C4-2B (cell line): Measurements from ENCODE around the gene SNX8.

Source experiments
- ZFX ChIP-seq: fragments of 450-650 bp; IDR thresholded peaks from 2 replicates; pipeline ENCODE4 v1.6.1; 2017
- TF ChIP-seq, protein P1 (sequence below): fragments of 450-650 bp; conservative IDR thresholded peaks from 2 replicates; pipeline ENCODE4 v1.5.1; 2017; ENCODE audit warnings: mild to moderate bottlenecking

DNA sequence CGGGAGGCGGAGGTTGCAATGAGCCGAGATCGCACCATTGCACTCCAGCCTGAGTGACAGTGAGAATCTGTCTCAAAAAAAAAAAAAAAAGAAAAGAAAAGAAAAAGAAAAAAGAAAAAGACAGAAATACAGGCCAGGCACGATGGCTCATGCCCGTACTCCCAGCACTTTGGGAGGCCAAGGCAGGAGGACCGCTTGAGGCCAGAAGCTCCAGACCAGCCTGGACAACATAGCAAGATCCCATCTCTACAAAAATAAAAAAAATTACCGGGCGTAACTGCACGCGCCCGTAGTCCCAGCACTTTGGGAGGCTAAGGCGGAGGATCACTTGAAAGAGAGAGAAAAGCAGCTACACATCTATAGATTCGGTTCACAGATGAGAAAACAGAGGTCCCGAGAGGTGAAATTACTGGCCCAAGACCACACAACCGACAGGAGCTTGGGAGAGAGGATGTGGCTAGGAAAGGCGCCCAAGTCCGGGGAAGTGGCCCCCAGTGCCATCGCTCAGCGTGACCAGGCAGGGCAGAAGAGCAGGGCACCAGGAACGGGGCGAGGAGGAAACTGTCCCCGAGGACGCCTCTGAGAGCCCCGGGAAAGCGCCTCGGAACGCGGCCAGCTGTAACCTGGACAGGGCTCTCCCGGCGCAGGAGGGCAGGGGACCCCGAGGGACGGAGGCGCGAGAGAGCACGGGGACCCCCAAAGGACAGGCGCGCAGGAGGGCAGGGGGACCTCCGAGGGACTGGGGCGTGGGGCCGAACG lies 612 bp downstream of the SNX8 start:
- TF ChIP-seq, protein P1, sequence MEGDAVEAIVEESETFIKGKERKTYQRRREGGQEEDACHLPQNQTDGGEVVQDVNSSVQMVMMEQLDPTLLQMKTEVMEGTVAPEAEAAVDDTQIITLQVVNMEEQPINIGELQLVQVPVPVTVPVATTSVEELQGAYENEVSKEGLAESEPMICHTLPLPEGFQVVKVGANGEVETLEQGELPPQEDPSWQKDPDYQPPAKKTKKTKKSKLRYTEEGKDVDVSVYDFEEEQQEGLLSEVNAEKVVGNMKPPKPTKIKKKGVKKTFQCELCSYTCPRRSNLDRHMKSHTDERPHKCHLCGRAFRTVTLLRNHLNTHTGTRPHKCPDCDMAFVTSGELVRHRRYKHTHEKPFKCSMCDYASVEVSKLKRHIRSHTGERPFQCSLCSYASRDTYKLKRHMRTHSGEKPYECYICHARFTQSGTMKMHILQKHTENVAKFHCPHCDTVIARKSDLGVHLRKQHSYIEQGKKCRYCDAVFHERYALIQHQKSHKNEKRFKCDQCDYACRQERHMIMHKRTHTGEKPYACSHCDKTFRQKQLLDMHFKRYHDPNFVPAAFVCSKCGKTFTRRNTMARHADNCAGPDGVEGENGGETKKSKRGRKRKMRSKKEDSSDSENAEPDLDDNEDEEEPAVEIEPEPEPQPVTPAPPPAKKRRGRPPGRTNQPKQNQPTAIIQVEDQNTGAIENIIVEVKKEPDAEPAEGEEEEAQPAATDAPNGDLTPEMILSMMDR, result no peak
- TF ChIP-seq ZFX, result no peak
